SU-DHL-6 (cell line): Measurements from ENCODE around the gene TMPRSS9.

ENCODE experiments used
- H2AFZ ChIP-seq: fragments of 200-600 bp; sonication (generic); 2 replicates; pipeline ENCODE4 v1.6.1; 2014; ENCODE audit warnings: low read depth, mild to moderate bottlenecking, moderate library complexity, mixed read lengths, antibody characterized with exemption, low read length; ENCODE audit not compliant: severe bottlenecking
- H3F3A ChIP-seq: fragments of 200-600 bp; shearing (Covaris generic); 2 replicates; pipeline ENCODE4 v1.6.0; 2016; ENCODE audit warnings: antibody characterized with exemption, mild to moderate bottlenecking; ENCODE audit not compliant: insufficient read depth
- H3K27ac ChIP-seq: fragments of 200-600 bp; sonication (generic); 2 replicates; pipeline ENCODE4 v1.5.1; 2016; ENCODE audit warnings: low read depth, mild to moderate bottlenecking, low read length, moderate library complexity, mixed read lengths
- H3K27me3 ChIP-seq: fragments of 200-600 bp; sonication (generic), shearing (Covaris generic); 2 replicates; pipeline ENCODE4 v1.6.0; 2014; ENCODE audit warnings: mild to moderate bottlenecking, low read length
- H3K36me3 ChIP-seq: fragments of 200-600 bp; sonication (generic); 2 replicates; pipeline ENCODE4 v1.6.1; 2014; ENCODE audit warnings: mild to moderate bottlenecking, low read length, mixed read lengths
- H3K4me2 ChIP-seq: fragments of 300-600, 200-600 bp; shearing (Covaris generic), sonication (generic); 2 replicates; pipeline ENCODE4 v1.6.0; 2014; ENCODE audit warnings: low read length, low read depth, mild to moderate bottlenecking; ENCODE audit not compliant: poor library complexity, severe bottlenecking
- H3K4me3 ChIP-seq: fragments of 200-600 bp; sonication (generic); 2 replicates; pipeline ENCODE4 v1.5.1; 2014; ENCODE audit warnings: antibody characterized with exemption, low read length, mild to moderate bottlenecking, mixed read lengths; ENCODE audit not compliant: insufficient read depth, poor library complexity, severe bottlenecking
- H3K79me2 ChIP-seq: fragments of 200-600 bp; sonication (generic); 2 replicates; pipeline ENCODE4 v1.6.1; 2014; ENCODE audit warnings: mild to moderate bottlenecking, low read length, moderate library complexity; ENCODE audit not compliant: insufficient read depth
- H3K9ac ChIP-seq: fragments of 200-600 bp; sonication (generic); 2 replicates; pipeline ENCODE4 v1.7.0; 2014; ENCODE audit warnings: mild to moderate bottlenecking, low read length
- H3K9me2 ChIP-seq: fragments of 200-600 bp; sonication (generic); replicated peaks from 2 replicates; pipeline ENCODE4 v1.6.1; 2014; ENCODE audit warnings: low read length; ENCODE audit not compliant: insufficient read depth
- H3K9me3 ChIP-seq: fragments of 200-600 bp; sonication (generic); 2 replicates; pipeline ENCODE4 v1.6.1; 2014; ENCODE audit warnings: low read length, mixed read lengths; ENCODE audit not compliant: insufficient read depth
- H4K20me1 ChIP-seq: fragments of 200-600 bp; sonication (generic); 2 replicates; pipeline ENCODE4 v1.6.1; 2014; ENCODE audit warnings: low read depth, mild to moderate bottlenecking, antibody characterized with exemption, low read length, moderate library complexity, mixed read lengths
- EZH2phosphoT487 ChIP-seq: fragments of 200-600 bp; sonication (generic), shearing (Covaris generic); conservative IDR thresholded peaks from 2 replicates; pipeline ENCODE4 v1.6.1; 2018; ENCODE audit warnings: mild to moderate bottlenecking, antibody characterized with exemption, low read length, moderate library complexity, mixed read lengths
- TF ChIP-seq, protein P1 (sequence below): fragments of 200-600 bp; sonication (generic); IDR thresholded peaks from one replicate; pipeline ENCODE4 v1.5.1; 2017; ENCODE audit warnings: antibody characterized with exemption, mild to moderate bottlenecking, low read length, moderate library complexity; ENCODE audit not compliant: insufficient read depth, poor library complexity, severe bottlenecking

Gene TMPRSS9

DNA sequence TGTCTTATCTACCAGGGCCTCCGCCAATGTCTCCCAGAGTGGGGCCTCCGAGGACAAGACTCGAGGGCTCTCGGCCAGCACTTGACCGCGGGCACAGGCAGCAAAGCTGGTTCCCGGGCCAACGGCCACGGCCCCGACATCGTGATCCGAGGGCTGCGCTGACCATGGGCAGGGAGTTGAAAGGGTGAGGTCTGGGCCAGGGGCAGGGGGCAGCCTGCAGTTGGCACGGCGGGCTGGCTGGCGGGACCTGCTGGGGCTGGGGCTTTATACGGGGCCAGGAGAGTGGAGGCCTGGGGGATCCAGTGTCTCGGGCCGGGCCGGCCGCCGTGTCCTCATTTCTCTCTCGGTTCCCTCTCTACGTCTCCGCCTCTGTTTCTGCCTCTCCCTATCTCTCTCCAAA lies 42.3 kb upstream of the TMPRSS9 start:
- Histone ChIP-seq H4K20me1 (no peaks in the 10 kb centered on the region), H3F3A (peaks cover 5% of the 10 kb centered on the region; the same call in 1 of the 2 replicates), H3K27me3 (no peaks in the 10 kb centered on the region), H3K79me2 (no peaks in the 10 kb centered on the region), H3K4me2 (no peak overlapping the region), H3K9me2 (no peaks in the 10 kb centered on the region), H3K9me3 (0 out of 2 replicates have a peak, but pooled peaks cover 9% of the 10 kb centered on the region), H2AFZ (no peak overlapping the region), H3K4me3 (no peak overlapping the region), H3K9ac (no peak overlapping the region), H3K27ac (no peak overlapping the region), H3K36me3 (no peaks in the 10 kb centered on the region)
- TF ChIP-seq EZH2phosphoT487, result no peak
- TF ChIP-seq, protein P1, sequence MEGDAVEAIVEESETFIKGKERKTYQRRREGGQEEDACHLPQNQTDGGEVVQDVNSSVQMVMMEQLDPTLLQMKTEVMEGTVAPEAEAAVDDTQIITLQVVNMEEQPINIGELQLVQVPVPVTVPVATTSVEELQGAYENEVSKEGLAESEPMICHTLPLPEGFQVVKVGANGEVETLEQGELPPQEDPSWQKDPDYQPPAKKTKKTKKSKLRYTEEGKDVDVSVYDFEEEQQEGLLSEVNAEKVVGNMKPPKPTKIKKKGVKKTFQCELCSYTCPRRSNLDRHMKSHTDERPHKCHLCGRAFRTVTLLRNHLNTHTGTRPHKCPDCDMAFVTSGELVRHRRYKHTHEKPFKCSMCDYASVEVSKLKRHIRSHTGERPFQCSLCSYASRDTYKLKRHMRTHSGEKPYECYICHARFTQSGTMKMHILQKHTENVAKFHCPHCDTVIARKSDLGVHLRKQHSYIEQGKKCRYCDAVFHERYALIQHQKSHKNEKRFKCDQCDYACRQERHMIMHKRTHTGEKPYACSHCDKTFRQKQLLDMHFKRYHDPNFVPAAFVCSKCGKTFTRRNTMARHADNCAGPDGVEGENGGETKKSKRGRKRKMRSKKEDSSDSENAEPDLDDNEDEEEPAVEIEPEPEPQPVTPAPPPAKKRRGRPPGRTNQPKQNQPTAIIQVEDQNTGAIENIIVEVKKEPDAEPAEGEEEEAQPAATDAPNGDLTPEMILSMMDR, result no peak

DNA sequence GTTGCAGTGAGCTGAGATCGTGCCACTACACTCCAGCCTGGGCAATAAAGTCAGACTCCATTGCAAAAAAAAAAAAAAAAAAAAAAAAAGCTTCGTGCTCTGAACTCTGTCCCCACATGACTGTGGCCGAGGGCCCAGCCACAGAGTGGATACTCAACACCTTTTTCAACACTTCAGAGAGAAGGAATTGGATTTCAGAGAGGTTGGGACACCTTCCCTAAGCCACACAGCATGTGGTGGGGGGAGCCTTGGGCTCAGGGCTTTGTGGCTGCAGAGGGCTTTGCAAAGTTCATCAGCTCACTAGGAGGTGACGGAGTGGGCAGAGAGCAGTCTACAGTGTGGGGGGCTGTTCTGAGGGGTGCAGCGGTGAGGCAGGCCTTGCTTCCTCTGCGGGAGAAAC lies 41.1 kb upstream of the TMPRSS9 start:
- Histone ChIP-seq H3K36me3 (no peaks in the 10 kb centered on the region), H3K27ac (no peak overlapping the region), H3F3A (peaks cover 5% of the 10 kb centered on the region; the same call in 1 of the 2 replicates), H4K20me1 (no peaks in the 10 kb centered on the region), H2AFZ (no peak overlapping the region), H3K4me2 (no peak overlapping the region), H3K79me2 (no peaks in the 10 kb centered on the region), H3K9ac (no peak overlapping the region), H3K27me3 (no peaks in the 10 kb centered on the region), H3K4me3 (no peak overlapping the region), H3K9me2 (no peaks in the 10 kb centered on the region), H3K9me3 (0 out of 2 replicates have a peak, but pooled peaks cover 9% of the 10 kb centered on the region)
- no peak for TF ChIP-seq EZH2phosphoT487
- TF ChIP-seq, protein P1, result no peak

DNA sequence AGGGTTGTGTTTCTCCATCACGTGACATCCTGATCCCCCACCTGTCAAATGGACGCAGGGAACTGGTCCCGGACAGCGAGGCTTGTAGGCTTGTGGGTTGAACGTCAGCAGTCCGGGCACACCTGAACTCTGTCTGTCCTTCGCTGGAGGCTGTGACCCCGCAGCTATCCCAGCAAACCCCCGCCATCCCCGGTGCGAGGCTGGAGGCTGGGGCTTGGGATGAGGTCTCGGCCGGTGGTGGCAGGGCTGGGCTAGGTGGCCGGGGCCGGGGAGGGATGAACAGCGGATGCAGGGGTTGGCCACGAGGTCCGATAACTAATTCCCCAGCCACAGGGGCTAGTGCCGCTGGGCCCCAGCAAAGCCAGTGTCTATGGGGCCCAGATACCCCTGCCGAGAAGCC lies 40.5 kb upstream of the TMPRSS9 start:
- no peak overlapping the region for H3K27ac ChIP-seq
- H3K27me3 ChIP-seq, result no peaks in the 10 kb centered on the region
- H3F3A ChIP-seq, result peaks cover 5% of the 10 kb centered on the region; the same call in 1 of the 2 replicates
- TF ChIP-seq EZH2phosphoT487, result no peak
- TF ChIP-seq, protein P1, result no peak
- no peak overlapping the region for H3K9ac ChIP-seq
- H3K36me3 ChIP-seq, result no peaks in the 10 kb centered on the region
- H3K4me2 ChIP-seq, result no peak overlapping the region
- no peak overlapping the region for H3K4me3 ChIP-seq
- 0 out of 2 replicates have a peak, but pooled peaks cover 9% of the 10 kb centered on the region for H3K9me3 ChIP-seq
- no peaks in the 10 kb centered on the region for H3K9me2 ChIP-seq
- H4K20me1 ChIP-seq, result no peaks in the 10 kb centered on the region
- H2AFZ ChIP-seq, result no peak overlapping the region
- H3K79me2 ChIP-seq, result no peaks in the 10 kb centered on the region
